HEK293 (cell line): ENCODE data around the gene PRMT5.

Experiments
- CTCF ChIA-PET: fragments of 350-600 bp; formaldehyde crosslinking; extraction: SDS; loops from one replicate; lab custom pipeline; 2021; ENCODE audit warnings: antibody characterized with exemption; lab: Yijun Ruan, JAX
- POLR2A ChIA-PET: fragments of 300-600 bp; formaldehyde crosslinking; extraction: SDS; loops from one replicate; lab custom pipeline; 2020; ENCODE audit warnings: antibody characterized with exemption, inconsistent platforms; lab: Yijun Ruan, JAX
- H3K27ac ChIP-seq: fragments of 200-500 bp; sonication (Bioruptor generic); 2 replicates; pipeline ENCODE4 v1.5.1; 2014; ENCODE audit warnings: low read depth, low read length, control low read depth, inconsistent platforms; ENCODE audit errors: extremely low read depth
- H3K36me3 ChIP-seq, 2 experiments: fragments of 200-500 bp in 1 of 2; sonication (Bioruptor generic) in 1 of 2; 1 replicate in 1 of 2; 2 replicates in 1 of 2; pipeline ENCODE4 v1.5.1; 2014 to 2017; ENCODE audit warnings: inconsistent platforms in 2 of 2, low read length in 2 of 2; ENCODE audit not compliant: control insufficient read depth in 2 of 2, insufficient read depth in 1 of 2
- H3K4me1 ChIP-seq: fragments of 200-500 bp; sonication (Bioruptor generic); 2 replicates; pipeline ENCODE4 v1.5.1; 2014; ENCODE audit warnings: mild to moderate bottlenecking, low read length, inconsistent platforms; ENCODE audit not compliant: control insufficient read depth, insufficient read depth
- H3K4me3 ChIP-seq: 2 replicates; pipeline ENCODE4 v1.5.1; 2011; ENCODE audit warnings: low read depth, mild to moderate bottlenecking, control low read depth, low read length, moderate library complexity
- H3K9me3 ChIP-seq: fragments of 200-500 bp; sonication (Bioruptor generic); 2 replicates; pipeline ENCODE4 v1.5.1; 2014; ENCODE audit warnings: low read depth, low read length, inconsistent platforms; ENCODE audit not compliant: control insufficient read depth, insufficient read depth
- GLI4 ChIP-seq: fragments of 450-650 bp; formaldehyde crosslinking; IDR thresholded peaks from 2 replicates; pipeline ENCODE4 v1.5.1; 2016; ENCODE audit warnings: missing biosample characterization, missing genetic modification characterization
- MYNN ChIP-seq: fragments of 450-650 bp; formaldehyde crosslinking; IDR thresholded peaks from 2 replicates; pipeline ENCODE4 v1.5.1; 2016; ENCODE audit warnings: missing biosample characterization, missing genetic modification characterization, borderline replicate concordance
- SP3 ChIP-seq: fragments of 450-650 bp; formaldehyde crosslinking; IDR thresholded peaks from 2 replicates; pipeline ENCODE4 v1.5.1; 2016; ENCODE audit warnings: missing biosample characterization, missing genetic modification characterization
- TCF7L2 ChIP-seq: IDR thresholded peaks from 2 replicates; pipeline ENCODE4 v1.6.1; 2011; ENCODE audit warnings: low read depth, mild to moderate bottlenecking, inconsistent platforms, low read length, moderate library complexity, borderline replicate concordance
- YY1 ChIP-seq: fragments of 450-650 bp; formaldehyde crosslinking; IDR thresholded peaks from 2 replicates; pipeline ENCODE4 v1.5.1; 2018; ENCODE audit warnings: missing biosample characterization, missing genetic modification characterization
- ZBTB1 ChIP-seq: fragments of 450-650 bp; formaldehyde crosslinking; IDR thresholded peaks from 2 replicates; pipeline ENCODE4 v1.5.1; 2016; ENCODE audit warnings: missing biosample characterization, missing genetic modification characterization
- ZNF146 ChIP-seq: fragments of 450-650 bp; formaldehyde crosslinking; IDR thresholded peaks from 2 replicates; pipeline ENCODE4 v1.5.1; 2016; ENCODE audit warnings: missing biosample characterization, missing genetic modification characterization
- ZNF169 ChIP-seq: fragments of 450-650 bp; formaldehyde crosslinking; IDR thresholded peaks from 2 replicates; pipeline ENCODE4 v1.5.1; 2016; ENCODE audit warnings: missing biosample characterization, missing genetic modification characterization
- ZNF223 ChIP-seq: fragments of 450-650 bp; formaldehyde crosslinking; IDR thresholded peaks from 2 replicates; pipeline ENCODE4 v1.5.1; 2016; ENCODE audit warnings: missing biosample characterization, missing genetic modification characterization
- ZNF23 ChIP-seq: fragments of 450-650 bp; formaldehyde crosslinking; IDR thresholded peaks from 2 replicates; pipeline ENCODE4 v1.5.1; 2016; ENCODE audit warnings: missing biosample characterization, missing genetic modification characterization, borderline replicate concordance
- ZNF24 ChIP-seq: fragments of 450-650 bp; formaldehyde crosslinking; IDR thresholded peaks from 2 replicates; pipeline ENCODE4 v1.5.1; 2016; ENCODE audit warnings: missing biosample characterization, missing genetic modification characterization
- ZNF362 ChIP-seq: fragments of 450-650 bp; formaldehyde crosslinking; IDR thresholded peaks from 2 replicates; pipeline ENCODE4 v1.5.1; 2016; ENCODE audit warnings: missing biosample characterization, missing genetic modification characterization
- ZNF366 ChIP-seq: fragments of 450-650 bp; formaldehyde crosslinking; conservative IDR thresholded peaks from 2 replicates; pipeline ENCODE4 v1.5.1; 2016; ENCODE audit warnings: missing biosample characterization, missing genetic modification characterization
- ZNF416 ChIP-seq: fragments of 450-650 bp; formaldehyde crosslinking; IDR thresholded peaks from 2 replicates; pipeline ENCODE4 v1.5.1; 2016; ENCODE audit warnings: missing biosample characterization, missing genetic modification characterization
- ZNF433 ChIP-seq: fragments of 450-650 bp; formaldehyde crosslinking; IDR thresholded peaks from 2 replicates; pipeline ENCODE4 v1.5.1; 2016; ENCODE audit warnings: missing biosample characterization, missing genetic modification characterization, low read depth
- ZNF514 ChIP-seq: fragments of 450-650 bp; formaldehyde crosslinking; IDR thresholded peaks from 2 replicates; pipeline ENCODE4 v1.5.1; 2016; ENCODE audit warnings: missing biosample characterization, missing genetic modification characterization
- ZNF585B ChIP-seq: fragments of 450-650 bp; formaldehyde crosslinking; IDR thresholded peaks from 2 replicates; pipeline ENCODE4 v1.5.1; 2016; ENCODE audit warnings: missing biosample characterization, missing genetic modification characterization
- ZNF660 ChIP-seq: fragments of 450-650 bp; IDR thresholded peaks from 2 replicates; pipeline ENCODE4 v1.5.1; 2018; ENCODE audit warnings: missing biosample characterization, mild to moderate bottlenecking, missing genetic modification characterization
- ZNF701 ChIP-seq: fragments of 450-650 bp; formaldehyde crosslinking; IDR thresholded peaks from 2 replicates; pipeline ENCODE4 v1.5.1; 2016; ENCODE audit warnings: missing biosample characterization, missing genetic modification characterization
- ZNF785 ChIP-seq: fragments of 450-650 bp; formaldehyde crosslinking; IDR thresholded peaks from 2 replicates; pipeline ENCODE4 v1.5.1; 2016; ENCODE audit warnings: missing biosample characterization, missing genetic modification characterization
- ZNF830 ChIP-seq: fragments of 450-650 bp; IDR thresholded peaks from 2 replicates; pipeline ENCODE4 v1.5.0; 2018; ENCODE audit warnings: missing biosample characterization, missing genetic modification characterization, low read depth, mild to moderate bottlenecking, moderate library complexity
- ZXDB ChIP-seq: fragments of 450-650 bp; formaldehyde crosslinking; IDR thresholded peaks from 2 replicates; pipeline ENCODE4 v1.5.1; 2016; ENCODE audit warnings: missing biosample characterization, missing genetic modification characterization
- TF ChIP-seq, protein P1 (sequence below): fragments of 450-650 bp; formaldehyde crosslinking; IDR thresholded peaks from 2 replicates; pipeline ENCODE4 v1.5.1; 2016; ENCODE audit warnings: missing biosample characterization, missing genetic modification characterization, borderline replicate concordance
- TF ChIP-seq, protein P2 (sequence below): fragments of 450-650 bp; formaldehyde crosslinking; IDR thresholded peaks from 2 replicates; pipeline ENCODE4 v1.5.1; 2016; ENCODE audit warnings: missing biosample characterization, missing genetic modification characterization
- TF ChIP-seq, protein P3 (sequence below): fragments of 450-650 bp; formaldehyde crosslinking; IDR thresholded peaks from 2 replicates; pipeline ENCODE4 v1.5.1; 2016; ENCODE audit warnings: missing biosample characterization, missing genetic modification characterization
- TF ChIP-seq, protein P4 (sequence below): fragments of 450-650 bp; formaldehyde crosslinking; IDR thresholded peaks from 2 replicates; pipeline ENCODE4 v1.5.1; 2016; ENCODE audit warnings: missing biosample characterization, missing genetic modification characterization
- TF ChIP-seq, protein P5 (sequence below): fragments of 450-650 bp; formaldehyde crosslinking; IDR thresholded peaks from 2 replicates; pipeline ENCODE4 v1.5.0; 2017; ENCODE audit warnings: missing biosample characterization, missing genetic modification characterization, borderline replicate concordance

Gene PRMT5

GRCh38 chr14:22886500-22887259 is 42.5 kb downstream of the PRMT5 start (continued):
- no peak for TF ChIP-seq ZBTB1 (tag by site-specific recombination)
- 0 out of 2 replicates have a peak, but pooled peaks have one; percentile 31 for TF ChIP-seq YY1 (tag by site-specific recombination)
- no peak for TF ChIP-seq ZXDB (tag by site-specific recombination)
- TF ChIP-seq SP3 (tag by site-specific recombination): peak; percentile 40
- peak; percentile 99 for TF ChIP-seq MYNN
- TF ChIP-seq ZNF830 (tag by site-specific recombination): no peak
- TF ChIP-seq, protein P1, sequence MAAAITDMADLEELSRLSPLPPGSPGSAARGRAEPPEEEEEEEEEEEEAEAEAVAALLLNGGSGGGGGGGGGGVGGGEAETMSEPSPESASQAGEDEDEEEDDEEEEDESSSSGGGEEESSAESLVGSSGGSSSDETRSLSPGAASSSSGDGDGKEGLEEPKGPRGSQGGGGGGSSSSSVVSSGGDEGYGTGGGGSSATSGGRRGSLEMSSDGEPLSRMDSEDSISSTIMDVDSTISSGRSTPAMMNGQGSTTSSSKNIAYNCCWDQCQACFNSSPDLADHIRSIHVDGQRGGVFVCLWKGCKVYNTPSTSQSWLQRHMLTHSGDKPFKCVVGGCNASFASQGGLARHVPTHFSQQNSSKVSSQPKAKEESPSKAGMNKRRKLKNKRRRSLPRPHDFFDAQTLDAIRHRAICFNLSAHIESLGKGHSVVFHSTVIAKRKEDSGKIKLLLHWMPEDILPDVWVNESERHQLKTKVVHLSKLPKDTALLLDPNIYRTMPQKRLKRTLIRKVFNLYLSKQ: no peak
- TF ChIP-seq, protein P2, sequence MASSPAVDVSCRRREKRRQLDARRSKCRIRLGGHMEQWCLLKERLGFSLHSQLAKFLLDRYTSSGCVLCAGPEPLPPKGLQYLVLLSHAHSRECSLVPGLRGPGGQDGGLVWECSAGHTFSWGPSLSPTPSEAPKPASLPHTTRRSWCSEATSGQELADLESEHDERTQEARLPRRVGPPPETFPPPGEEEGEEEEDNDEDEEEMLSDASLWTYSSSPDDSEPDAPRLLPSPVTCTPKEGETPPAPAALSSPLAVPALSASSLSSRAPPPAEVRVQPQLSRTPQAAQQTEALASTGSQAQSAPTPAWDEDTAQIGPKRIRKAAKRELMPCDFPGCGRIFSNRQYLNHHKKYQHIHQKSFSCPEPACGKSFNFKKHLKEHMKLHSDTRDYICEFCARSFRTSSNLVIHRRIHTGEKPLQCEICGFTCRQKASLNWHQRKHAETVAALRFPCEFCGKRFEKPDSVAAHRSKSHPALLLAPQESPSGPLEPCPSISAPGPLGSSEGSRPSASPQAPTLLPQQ: peak; percentile 10; the same call in 1 of the 2 replicates

DNA sequence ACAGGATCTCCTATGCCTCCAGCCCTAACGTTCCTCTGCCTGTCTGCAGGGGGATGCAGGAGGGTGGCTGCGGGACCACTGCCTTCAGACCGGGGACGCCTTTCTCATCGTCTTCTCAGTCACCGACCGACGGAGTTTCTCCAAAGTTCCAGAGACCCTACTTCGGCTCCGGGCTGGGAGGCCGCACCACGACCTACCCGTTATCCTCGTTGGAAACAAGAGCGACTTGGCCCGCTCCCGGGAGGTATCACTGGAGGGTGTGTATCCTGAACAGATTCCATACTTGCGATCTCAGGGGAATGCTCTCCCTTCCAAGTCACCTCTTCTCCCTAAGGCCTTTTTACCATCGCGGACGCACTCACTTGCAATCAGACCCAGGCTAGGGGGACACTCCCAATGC is 43.2 kb downstream of the PRMT5 start:
- Histone ChIP-seq H3K27ac (peak overlapping the region; percentile 66; the same call in 1 of the 2 replicates), H3K4me1 (peaks cover 6% of the 10 kb centered on the region), H3K4me3 (no peak overlapping the region), H3K9me3 (no peaks in the 10 kb centered on the region), H3K36me3 (no peaks in the 10 kb centered on the region)
- POLR2A ChIA-PET: interaction anchor here (1.3 kb wide), 1 partner anchor 14 kb away, joined by 5 read pairs; the partner anchor contains the start of gene LRP10
- TF ChIP-seq ZNF416 (tag by site-specific recombination) (no peak), GLI4 (tag by site-specific recombination) (no peak), ZNF169 (no peak), ZNF433 (tag by site-specific recombination) (no peak), ZBTB1 (tag by site-specific recombination) (no peak), ZNF223 (no peak), ZNF585B (no peak; the same call in 1 of the 2 replicates), ZNF514 (tag by site-specific recombination) (no peak), ZNF23 (tag by site-specific recombination) (no peak), ZNF24 (tag by site-specific recombination) (no peak), TCF7L2 (no peak), ZNF362 (no peak), ZNF366 (no peak), ZNF785 (tag by site-specific recombination) (no peak), ZNF660 (no peak), ZNF701 (tag by site-specific recombination) (no peak), ZNF146 (tag by site-specific recombination) (no peak)
- TF ChIP-seq, protein P3, sequence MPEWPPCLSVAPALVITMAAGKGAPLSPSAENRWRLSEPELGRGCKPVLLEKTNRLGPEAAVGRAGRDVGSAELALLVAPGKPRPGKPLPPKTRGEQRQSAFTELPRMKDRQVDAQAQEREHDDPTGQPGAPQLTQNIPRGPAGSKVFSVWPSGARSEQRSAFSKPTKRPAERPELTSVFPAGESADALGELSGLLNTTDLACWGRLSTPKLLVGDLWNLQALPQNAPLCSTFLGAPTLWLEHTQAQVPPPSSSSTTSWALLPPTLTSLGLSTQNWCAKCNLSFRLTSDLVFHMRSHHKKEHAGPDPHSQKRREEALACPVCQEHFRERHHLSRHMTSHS (tag by site-specific recombination): no peak
- TF ChIP-seq, protein P4, sequence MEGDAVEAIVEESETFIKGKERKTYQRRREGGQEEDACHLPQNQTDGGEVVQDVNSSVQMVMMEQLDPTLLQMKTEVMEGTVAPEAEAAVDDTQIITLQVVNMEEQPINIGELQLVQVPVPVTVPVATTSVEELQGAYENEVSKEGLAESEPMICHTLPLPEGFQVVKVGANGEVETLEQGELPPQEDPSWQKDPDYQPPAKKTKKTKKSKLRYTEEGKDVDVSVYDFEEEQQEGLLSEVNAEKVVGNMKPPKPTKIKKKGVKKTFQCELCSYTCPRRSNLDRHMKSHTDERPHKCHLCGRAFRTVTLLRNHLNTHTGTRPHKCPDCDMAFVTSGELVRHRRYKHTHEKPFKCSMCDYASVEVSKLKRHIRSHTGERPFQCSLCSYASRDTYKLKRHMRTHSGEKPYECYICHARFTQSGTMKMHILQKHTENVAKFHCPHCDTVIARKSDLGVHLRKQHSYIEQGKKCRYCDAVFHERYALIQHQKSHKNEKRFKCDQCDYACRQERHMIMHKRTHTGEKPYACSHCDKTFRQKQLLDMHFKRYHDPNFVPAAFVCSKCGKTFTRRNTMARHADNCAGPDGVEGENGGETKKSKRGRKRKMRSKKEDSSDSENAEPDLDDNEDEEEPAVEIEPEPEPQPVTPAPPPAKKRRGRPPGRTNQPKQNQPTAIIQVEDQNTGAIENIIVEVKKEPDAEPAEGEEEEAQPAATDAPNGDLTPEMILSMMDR (tag by site-specific recombination): no peak
- TF ChIP-seq, protein P5, sequence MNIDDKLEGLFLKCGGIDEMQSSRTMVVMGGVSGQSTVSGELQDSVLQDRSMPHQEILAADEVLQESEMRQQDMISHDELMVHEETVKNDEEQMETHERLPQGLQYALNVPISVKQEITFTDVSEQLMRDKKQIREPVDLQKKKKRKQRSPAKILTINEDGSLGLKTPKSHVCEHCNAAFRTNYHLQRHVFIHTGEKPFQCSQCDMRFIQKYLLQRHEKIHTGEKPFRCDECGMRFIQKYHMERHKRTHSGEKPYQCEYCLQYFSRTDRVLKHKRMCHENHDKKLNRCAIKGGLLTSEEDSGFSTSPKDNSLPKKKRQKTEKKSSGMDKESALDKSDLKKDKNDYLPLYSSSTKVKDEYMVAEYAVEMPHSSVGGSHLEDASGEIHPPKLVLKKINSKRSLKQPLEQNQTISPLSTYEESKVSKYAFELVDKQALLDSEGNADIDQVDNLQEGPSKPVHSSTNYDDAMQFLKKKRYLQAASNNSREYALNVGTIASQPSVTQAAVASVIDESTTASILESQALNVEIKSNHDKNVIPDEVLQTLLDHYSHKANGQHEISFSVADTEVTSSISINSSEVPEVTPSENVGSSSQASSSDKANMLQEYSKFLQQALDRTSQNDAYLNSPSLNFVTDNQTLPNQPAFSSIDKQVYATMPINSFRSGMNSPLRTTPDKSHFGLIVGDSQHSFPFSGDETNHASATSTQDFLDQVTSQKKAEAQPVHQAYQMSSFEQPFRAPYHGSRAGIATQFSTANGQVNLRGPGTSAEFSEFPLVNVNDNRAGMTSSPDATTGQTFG (tag by site-specific recombination): no peak
- CTCF ChIA-PET: interaction anchor here (0.5 to 7.8 kb wide), 5 partner anchors 9 to 183 kb away, joined by 3 to 43 read pairs (median 4); no protein-coding TSS in a partner anchor
